ENCODE measurements around the gene KCNQ1. TPM values are rescaled to one million over a fixed set of nuclear protein-coding genes. Genes with fewer than 3 reads are reported as not detected.

Gene KCNQ1
- total RNA-seq, 3 donors from 2014 or later, result 15.5 to 44.7 (median 37.4) TPM

GRCh38 chr11:2865922-2866577, 421.2 kb downstream of the KCNQ1 start:
- intact Hi-C loops (cut with DNase I, micrococcal nuclease), result no loop called here
- H3K4me3 ChIP-seq, result no peak overlapping the region
- H3K36me3 ChIP-seq (ENCODE audit: low read depth), result no peaks in the 10 kb centered on the region
- H3K9me3 ChIP-seq, result no peaks in the 10 kb centered on the region
- peaks cover 7% of the 10 kb centered on the region for H3K4me1 ChIP-seq (ENCODE audit: low read depth)
- DNase-seq (no peak), ATAC-seq (no peak)
- TF ChIP-seq CTCF (IDR thresholded peaks at IDR 0.05), result no peak

DNA sequence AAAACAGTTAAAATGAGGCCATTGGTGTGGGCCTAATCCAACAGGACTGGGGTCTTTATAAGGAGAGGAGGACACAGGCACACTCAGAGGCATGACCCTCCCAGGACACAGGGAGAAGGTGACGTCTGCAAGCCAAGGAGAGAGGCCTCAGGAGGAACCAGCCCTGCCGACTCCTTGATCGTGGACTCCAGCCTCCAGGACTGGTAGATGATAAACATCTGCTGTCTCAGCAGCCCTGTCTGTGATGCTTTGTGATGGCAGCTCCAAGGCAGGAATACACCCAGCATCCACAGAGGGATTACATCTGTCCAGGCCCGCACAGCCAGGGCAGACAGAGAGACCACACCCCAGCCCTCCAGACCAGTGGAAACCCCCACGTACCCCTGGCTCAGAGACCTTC, 422.3 kb downstream of the KCNQ1 start:
- no peak for DNase-seq
- no peak for TF ChIP-seq CTCF (IDR thresholded peaks at IDR 0.05)
- intact Hi-C loops (cut with DNase I, micrococcal nuclease), result no loop called here

GRCh38 chr11:2867722-2868505, 423.1 kb downstream of the KCNQ1 start:
- DNase-seq (peak in 1 of 3 donors; percentile 10), ATAC-seq (no peak)
- intact Hi-C loops (cut with DNase I, micrococcal nuclease), result no loop called here
- TF ChIP-seq CTCF (IDR thresholded peaks at IDR 0.05), result no peak
- Histone ChIP-seq H3K9me3 (no peaks in the 10 kb centered on the region), H3K36me3 (ENCODE audit: low read depth) (no peaks in the 10 kb centered on the region), H3K4me3 (no peak overlapping the region), H3K4me1 (ENCODE audit: low read depth) (peaks cover 2% of the 10 kb centered on the region)

More for the DNA sequence above, 422.3 kb downstream of the KCNQ1 start:
- H3K4me1 ChIP-seq (ENCODE audit: low read depth), result peaks cover 7% of the 10 kb centered on the region
- H3K9me3 ChIP-seq, result no peaks in the 10 kb centered on the region
- H3K36me3 ChIP-seq (ENCODE audit: low read depth), result no peaks in the 10 kb centered on the region
- ATAC-seq, result no peak
- H3K4me3 ChIP-seq, result no peak overlapping the region

- DNase-seq, result no peak
- no peaks in the 10 kb centered on the region for H3K36me3 ChIP-seq (ENCODE audit: low read depth)
- H3K4me1 ChIP-seq (ENCODE audit: low read depth), result no peaks in the 10 kb centered on the region
- H3K9me3 ChIP-seq, result no peaks in the 10 kb centered on the region
- intact Hi-C loops (cut with DNase I, micrococcal nuclease), result no loop called here
- no peak overlapping the region for H3K4me3 ChIP-seq
- TF ChIP-seq CTCF (IDR thresholded peaks at IDR 0.05), result no peak
- ATAC-seq, result no peak
Measured at GRCh38 chr11:2868506-2869133, 423.8 kb downstream of the KCNQ1 start.

GRCh38 chr11:2869134-2869526, 424.3 kb downstream of the KCNQ1 start:
- H3K4me1 ChIP-seq (ENCODE audit: low read depth), result no peaks in the 10 kb centered on the region
- no peak overlapping the region for H3K4me3 ChIP-seq
- ATAC-seq (no peak), DNase-seq (no peak)
- intact Hi-C loops (cut with DNase I, micrococcal nuclease), result no loop called here
- no peak for TF ChIP-seq CTCF (IDR thresholded peaks at IDR 0.05)
- no peaks in the 10 kb centered on the region for H3K9me3 ChIP-seq
- no peaks in the 10 kb centered on the region for H3K36me3 ChIP-seq (ENCODE audit: low read depth)
